C4-2B (cell line): ENCODE measurements around the gene RIBC1.

Experiments used
- ZFX ChIP-seq: fragments of 450-650 bp; IDR thresholded peaks from 2 replicates; pipeline ENCODE4 v1.6.1; 2017
- TF ChIP-seq, protein P1 (sequence below): fragments of 450-650 bp; conservative IDR thresholded peaks from 2 replicates; pipeline ENCODE4 v1.5.1; 2017; ENCODE audit warnings: mild to moderate bottlenecking

- TF ChIP-seq, protein P1, sequence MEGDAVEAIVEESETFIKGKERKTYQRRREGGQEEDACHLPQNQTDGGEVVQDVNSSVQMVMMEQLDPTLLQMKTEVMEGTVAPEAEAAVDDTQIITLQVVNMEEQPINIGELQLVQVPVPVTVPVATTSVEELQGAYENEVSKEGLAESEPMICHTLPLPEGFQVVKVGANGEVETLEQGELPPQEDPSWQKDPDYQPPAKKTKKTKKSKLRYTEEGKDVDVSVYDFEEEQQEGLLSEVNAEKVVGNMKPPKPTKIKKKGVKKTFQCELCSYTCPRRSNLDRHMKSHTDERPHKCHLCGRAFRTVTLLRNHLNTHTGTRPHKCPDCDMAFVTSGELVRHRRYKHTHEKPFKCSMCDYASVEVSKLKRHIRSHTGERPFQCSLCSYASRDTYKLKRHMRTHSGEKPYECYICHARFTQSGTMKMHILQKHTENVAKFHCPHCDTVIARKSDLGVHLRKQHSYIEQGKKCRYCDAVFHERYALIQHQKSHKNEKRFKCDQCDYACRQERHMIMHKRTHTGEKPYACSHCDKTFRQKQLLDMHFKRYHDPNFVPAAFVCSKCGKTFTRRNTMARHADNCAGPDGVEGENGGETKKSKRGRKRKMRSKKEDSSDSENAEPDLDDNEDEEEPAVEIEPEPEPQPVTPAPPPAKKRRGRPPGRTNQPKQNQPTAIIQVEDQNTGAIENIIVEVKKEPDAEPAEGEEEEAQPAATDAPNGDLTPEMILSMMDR: no peak
- no peak for TF ChIP-seq ZFX
These were observed 18.2 kb downstream of the RIBC1 start for GRCh38 chrX:53440621-53441517.
